GM23338 (cell line): ENCODE data around the gene CFAP126. TPM values are rescaled to one million over a fixed set of nuclear protein-coding genes. Genes with fewer than 3 reads are reported as not detected.

Source experiments
- ATAC-seq: fragments of 200-7000 bp; cut with Tn5 transposase; 3 replicates; pipeline ENCODE4 v1.9.1; 2020
- DNase-seq: peaks from one replicate; pipeline ENCODE4 v3.0.0-alpha.2; 2015; ENCODE audit warnings: low spot score
- H2AFZ ChIP-seq: fragments of 200-600 bp; sonication (generic); 2 replicates; pipeline ENCODE4 v1.8.0; 2016; ENCODE audit warnings: antibody characterized with exemption, mild to moderate bottlenecking, moderate library complexity
- H3F3A ChIP-seq: fragments of 200-600 bp; sonication (generic); replicated peaks from 2 replicates; pipeline ENCODE4 v1.8.0; 2017; ENCODE audit warnings: antibody characterized with exemption, mixed run types, low read depth
- H3K27ac ChIP-seq: fragments of 200-600 bp; sonication (generic); 2 replicates; pipeline ENCODE4 v1.6.1; 2016; ENCODE audit warnings: low read depth
- H3K27me3 ChIP-seq: fragments of 200-600 bp; sonication (generic); 2 replicates; pipeline ENCODE4 v1.8.0; 2016; ENCODE audit warnings: mild to moderate bottlenecking, mixed run types, moderate library complexity; ENCODE audit not compliant: insufficient read depth
- H3K36me3 ChIP-seq: fragments of 200-600 bp; sonication (generic); 2 replicates; pipeline ENCODE4 v1.8.0; 2016; ENCODE audit warnings: mild to moderate bottlenecking; ENCODE audit not compliant: insufficient read depth
- H3K4me1 ChIP-seq: fragments of 200-600 bp; sonication (generic); 2 replicates; pipeline ENCODE4 v1.8.0; 2016; ENCODE audit warnings: mild to moderate bottlenecking, moderate library complexity; ENCODE audit not compliant: insufficient read depth
- H3K4me2 ChIP-seq: fragments of 200-600 bp; sonication (generic); 2 replicates; pipeline ENCODE4 v1.7.1; 2017; ENCODE audit warnings: mixed run types
- H3K4me3 ChIP-seq: fragments of 200-600 bp; sonication (generic); 2 replicates; pipeline ENCODE4 v1.6.1; 2016; ENCODE audit warnings: mixed run types
- H3K79me2 ChIP-seq: fragments of 200-600 bp; sonication (generic); replicated peaks from 2 replicates; pipeline ENCODE4 v1.8.0; 2017; ENCODE audit warnings: mild to moderate bottlenecking; ENCODE audit not compliant: insufficient read depth
- H3K9me2 ChIP-seq: fragments of 200-600 bp; sonication (generic); 2 replicates; pipeline ENCODE4 v1.8.0; 2017; ENCODE audit not compliant: insufficient read depth
- H4K20me1 ChIP-seq: fragments of 200-600 bp; sonication (generic); replicated peaks from 2 replicates; pipeline ENCODE4 v1.8.0; 2017; ENCODE audit warnings: mild to moderate bottlenecking; ENCODE audit not compliant: insufficient read depth
- H3K27ac Mint-ChIP-seq: 2 replicates; pipeline ENCODE4 v1.8.0; 2020; ENCODE audit warnings: inconsistent platforms, mild to moderate bottlenecking, moderate library complexity, mixed read lengths
- H3K27me3 Mint-ChIP-seq: 3 replicates; pipeline ENCODE4 v1.8.0; 2022; ENCODE audit warnings: low read depth, mild to moderate bottlenecking, moderate library complexity, mixed read lengths, inconsistent platforms; ENCODE audit not compliant: insufficient read depth, poor library complexity
- H3K36me3 Mint-ChIP-seq: 3 replicates; pipeline ENCODE4 v1.8.0; 2021; ENCODE audit warnings: low read depth, mild to moderate bottlenecking, inconsistent platforms, moderate library complexity, mixed read lengths
- H3K4me1 Mint-ChIP-seq: 3 replicates; pipeline ENCODE4 v1.8.0; 2020; ENCODE audit warnings: mild to moderate bottlenecking, inconsistent platforms, mixed read lengths
- H3K4me3 Mint-ChIP-seq: 3 replicates; pipeline ENCODE4 v1.8.0; 2021; ENCODE audit warnings: moderate library complexity, mild to moderate bottlenecking, inconsistent platforms, mixed read lengths
- H3K9me3 Mint-ChIP-seq: 3 replicates; pipeline ENCODE4 v1.8.0; 2020; ENCODE audit warnings: moderate library complexity, mild to moderate bottlenecking, inconsistent platforms, mixed read lengths
- CREB1 ChIP-seq: fragments of 250-450 bp; sonication (Bioruptor Pico); IDR thresholded peaks from 2 replicates; pipeline ENCODE4 v1.5.0; 2020; ENCODE audit warnings: low read depth, mild to moderate bottlenecking, moderate library complexity
- CTCF ChIP-seq, 2 experiments: fragments of 200-600 bp in 1 of 2; sonication (generic) in 1 of 2; conservative IDR thresholded peaks; 2 replicates each; pipeline versions ENCODE4 v1.5.1 to v1.6.1; 2016 to 2017; ENCODE audit warnings: antibody characterized with exemption in 2 of 2, low read depth in 2 of 2, mild to moderate bottlenecking in 2 of 2, moderate library complexity in 1 of 2
- ETS1 ChIP-seq: IDR thresholded peaks from 2 replicates; pipeline ENCODE4 v1.6.1; 2016; ENCODE audit warnings: antibody characterized with exemption
- EZH2 ChIP-seq: fragments of 200-600 bp; sonication (generic); IDR thresholded peaks from one replicate; pipeline ENCODE4 v1.8.0; 2017; ENCODE audit warnings: antibody characterized with exemption, mild to moderate bottlenecking, low read depth; ENCODE audit not compliant: unreplicated experiment
- EZH2phosphoT487 ChIP-seq: fragments of 200-600 bp; sonication (generic); IDR thresholded peaks from one replicate; pipeline ENCODE4 v1.8.1; 2018; ENCODE audit warnings: antibody characterized with exemption; ENCODE audit not compliant: unreplicated experiment
- JUNB ChIP-seq: IDR thresholded peaks from one replicate; pipeline ENCODE4 v1.6.1; 2016; ENCODE audit warnings: antibody characterized with exemption; ENCODE audit not compliant: unreplicated experiment
- NANOG ChIP-seq: IDR thresholded peaks from 2 replicates; pipeline ENCODE4 v1.6.1; 2016; ENCODE audit warnings: antibody characterized with exemption, borderline replicate concordance
- POLR2AphosphoS5 ChIP-seq: IDR thresholded peaks from 2 replicates; pipeline ENCODE4 v1.6.1; 2016; ENCODE audit warnings: antibody characterized with exemption, low read depth
- REST ChIP-seq: IDR thresholded peaks from one replicate; pipeline ENCODE4 v1.6.1; 2018; ENCODE audit warnings: antibody characterized with exemption; ENCODE audit not compliant: unreplicated experiment
- STAT1 ChIP-seq: IDR thresholded peaks from one replicate; pipeline ENCODE4 v1.6.1; 2016; ENCODE audit warnings: antibody characterized with exemption; ENCODE audit not compliant: unreplicated experiment
- ZNF114 ChIP-seq: fragments of 250-450 bp; sonication (Bioruptor Pico); IDR thresholded peaks from 2 replicates; pipeline ENCODE4 v1.5.0; 2020; ENCODE audit warnings: mild to moderate bottlenecking, moderate library complexity
- ZNF331 ChIP-seq: fragments of 250-450 bp; sonication (Bioruptor Pico); IDR thresholded peaks from 2 replicates; pipeline ENCODE4 v1.5.0; 2020; ENCODE audit warnings: low read depth, mild to moderate bottlenecking, moderate library complexity
- ZNF462 ChIP-seq: fragments of 250-450 bp; sonication (Bioruptor Pico); IDR thresholded peaks from 2 replicates; pipeline ENCODE4 v1.5.0; 2020; ENCODE audit warnings: mild to moderate bottlenecking, moderate library complexity
- polyA plus RNA-seq: library from polyadenylated mRNA; unstranded; fragments of >200 nt; fragmentation: Nextera tagmentation; extraction: Ambion mirVana; gene quantifications from 2 replicates; pipeline ENCODE4 v1.2.1, GENCODE V29; 2016
- total RNA-seq: library from RNA; depleted of rRNA; stranded (reverse); fragments of >200 nt; shearing (Covaris generic); gene quantifications from 2 replicates; pipeline ENCODE4 v1.2.3, GENCODE V29; 2014

Gene CFAP126
- total and polyA plus RNA-seq, 2 experiments from 2014 or later = not detected

- H3K27ac ChIP-seq = no peak overlapping the region
- peak overlapping the region; percentile 77 for H2AFZ ChIP-seq
- H3K36me3 Mint-ChIP-seq = no peaks in the 10 kb centered on the region; the same call in 2 of the 3 replicates
- TF ChIP-seq STAT1 = no peak
- TF ChIP-seq ZNF462 (CRISPR knock-in tag) = no peak
- no peak for TF ChIP-seq ZNF331 (CRISPR knock-in tag)
- TF ChIP-seq POLR2AphosphoS5 = no peak
- TF ChIP-seq EZH2 = no peak
- no peak for TF ChIP-seq REST
- TF ChIP-seq ETS1 = no peak
- TF ChIP-seq ZNF114 (CRISPR knock-in tag) = no peak
- TF ChIP-seq EZH2phosphoT487 = no peak
- no peak for TF ChIP-seq NANOG
- TF ChIP-seq CREB1 (CRISPR knock-in tag) = no peak
- TF ChIP-seq JUNB = no peak
- no peak for TF ChIP-seq CTCF (conservative IDR thresholded peaks at IDR 0.05; ENCODE audit: low read depth in 2 of 2)
- no peaks in the 10 kb centered on the region for H3F3A ChIP-seq
- peak overlapping the region; percentile 19; the same call in 1 of the 2 replicates for H3K4me2 ChIP-seq
- H3K27me3 Mint-ChIP-seq = peaks cover 9% of the 10 kb centered on the region
- no peaks in the 10 kb centered on the region for H3K36me3 ChIP-seq
- H3K4me1 ChIP-seq = peaks cover 16% of the 10 kb centered on the region
- no peak overlapping the region for H3K4me3 ChIP-seq
- H3K27me3 ChIP-seq = no peaks in the 10 kb centered on the region
- ATAC-seq (no peak; the same call in 2 of the 3 replicates), DNase-seq (no peak)
- peak overlapping the region; percentile 49 for H3K27ac Mint-ChIP-seq
- no peaks in the 10 kb centered on the region for H3K79me2 ChIP-seq
- H4K20me1 ChIP-seq = no peaks in the 10 kb centered on the region
- H3K9me2 ChIP-seq = no peaks in the 10 kb centered on the region
- H3K4me3 Mint-ChIP-seq = 0 out of 3 replicates have a peak overlapping the region, but pooled peaks have one; percentile 4
- peaks cover 29% of the 10 kb centered on the region for H3K4me1 Mint-ChIP-seq
- H3K9me3 Mint-ChIP-seq = peaks cover 6% of the 10 kb centered on the region; the same call in 2 of the 3 replicates
Observed at GRCh38 chr1:161407451-161407985, 39.8 kb upstream of the CFAP126 start.
